ENCODE measurements around the gene TCAF1.

- TF ChIP-seq CTCF (IDR thresholded peaks at IDR 0.05; ENCODE audit: low read length) (no peak), EZH2 (optimal IDR thresholded peaks at IDR 0.05; ENCODE audit: low read depth, low read length) (no peak)
These were observed 10.5 kb downstream of the TCAF1 start for GRCh38 chr7:143891457-143891856.
